Measurements from ENCODE around the gene CNPY3. TPM values are rescaled to one million over a fixed set of nuclear protein-coding genes. Genes with fewer than 3 reads are reported as not detected.
"Not testable (repeated sequence)": the region's sequence is repeated elsewhere in the genome, so short reads cannot be mapped to it uniquely, and the experiment has no call there.

Gene CNPY3
- total RNA-seq, 1 experiment from 2014 or later = 56.0 TPM

GRCh38 chr6:42885702-42886101, 43.6 kb upstream of the CNPY3 start:
- Histone ChIP-seq H2BK20ac (ENCODE audit: low read depth, low read length, poor library complexity, severe bottlenecking) (no peak overlapping the region), H2BK120ac (ENCODE audit: low read depth, low read length, poor library complexity, severe bottlenecking) (no peak overlapping the region), H2BK12ac (ENCODE audit: insufficient read length, low read depth, low read length) (no peak overlapping the region), H3K27ac (ENCODE audit: insufficient read length, low read depth, low read length) (no peak overlapping the region), H4K91ac (ENCODE audit: insufficient read length, low read depth, low read length) (no peak overlapping the region), H4K20me1 (ENCODE audit: control insufficient read depth, insufficient read depth, insufficient read length) (no peaks in the 10 kb centered on the region), H3K27me3 (ENCODE audit: insufficient read depth, low read length) (no peaks in the 10 kb centered on the region), H3K56ac (ENCODE audit: insufficient read length, low read depth, low read length) (no peak overlapping the region), H3K4me2 (ENCODE audit: insufficient read depth, insufficient read length, low read length) (no peak overlapping the region), H3K18ac (ENCODE audit: insufficient read length, low read depth, low read length) (no peak overlapping the region), H2BK15ac (ENCODE audit: low read depth, low read length) (no peak overlapping the region), H3K23me2 (ENCODE audit: insufficient read length, low read depth, low read length, poor library complexity, severe bottlenecking) (no peaks in the 10 kb centered on the region), H2BK5ac (ENCODE audit: insufficient read length, low read length) (no peak overlapping the region), H4K5ac (ENCODE audit: insufficient read length, low read depth, low read length) (no peak overlapping the region), H3K23ac (ENCODE audit: insufficient read length, low read depth, low read length) (no peak overlapping the region), H3K4me1 (ENCODE audit: insufficient read depth, low read length) (no peaks in the 10 kb centered on the region; the same call in 1 of the 2 replicates), H2AK5ac (ENCODE audit: insufficient read length, low read length) (no peak overlapping the region), H3K9me3 (ENCODE audit: control insufficient read depth, low read depth, low read length) (no peaks in the 10 kb centered on the region), H3T11ph (ENCODE audit: low read length) (no peak overlapping the region), H3K9ac (ENCODE audit: extremely low read depth, insufficient read length, low read length) (no peak overlapping the region), H3K4ac (ENCODE audit: low read depth, low read length) (no peak overlapping the region), H3K14ac (ENCODE audit: insufficient read depth, low read length) (no peak overlapping the region), H4K8ac (replicated peaks; ENCODE audit: insufficient read length, low read depth, low read length) (no peak overlapping the region), H3K79me1 (ENCODE audit: insufficient read depth, low read depth, low read length, poor library complexity, severe bottlenecking) (peaks cover 10% of the 10 kb centered on the region), H2AFZ (ENCODE audit: low read length) (no peak overlapping the region), H3K79me2 (ENCODE audit: insufficient read depth, low read length) (peaks cover 3% of the 10 kb centered on the region; the same call in 1 of the 2 replicates)
- Mint-ChIP-seq H3K4me3 (no peak overlapping the region), H3K36me3 (ENCODE audit: insufficient read depth in 1 of 3, low read depth in 3 of 3) (peaks cover 39 to 73% (median 53%) of the 10 kb centered on the region in 3 experiments; a peak in 6 of 7 replicates), H3K27me3 (ENCODE audit: low read depth) (no peaks in the 10 kb centered on the region; the same call in 1 of the 2 replicates), H3K4me1 (peaks cover 7 to 10% of the 10 kb centered on the region in 2 experiments; a peak in 3 of 4 replicates), H3K9me3 (no peaks in the 10 kb centered on the region), H3K27ac (no peak overlapping the region; a peak in 1 of 7 replicates)
- WGBS (ENCODE audit: extremely low coverage, insufficient read length, low lambda C conversion rate) = no CpG with 5 or more reads among the region's 4 CpGs
- DNase-seq = no peak
- TF ChIP-seq CTCF (conservative IDR thresholded peaks at IDR 0.05) = no peak

GRCh38 chr6:42888201-42888600, 41.1 kb upstream of the CNPY3 start:
- no CpG with 5 or more reads among the region's 4 CpGs for WGBS (ENCODE audit: extremely low coverage, insufficient read length, low lambda C conversion rate)
- H3K27me3 Mint-ChIP-seq (ENCODE audit: low read depth); H4K8ac ChIP-seq (replicated peaks; ENCODE audit: insufficient read length, low read depth, low read length); H3K23ac ChIP-seq (ENCODE audit: insufficient read length, low read depth, low read length); H3K56ac ChIP-seq (ENCODE audit: insufficient read length, low read depth, low read length); H3K4me3 Mint-ChIP-seq; H4K91ac ChIP-seq (ENCODE audit: insufficient read length, low read depth, low read length); DNase-seq; H4K5ac ChIP-seq (ENCODE audit: insufficient read length, low read depth, low read length); H4K20me1 ChIP-seq (ENCODE audit: control insufficient read depth, insufficient read depth, insufficient read length); H3K9me3 Mint-ChIP-seq; H2BK15ac ChIP-seq (ENCODE audit: low read depth, low read length); H3K23me2 ChIP-seq (ENCODE audit: insufficient read length, low read depth, low read length, poor library complexity, severe bottlenecking); H3K18ac ChIP-seq (ENCODE audit: insufficient read length, low read depth, low read length); H3K14ac ChIP-seq (ENCODE audit: insufficient read depth, low read length); H2AK5ac ChIP-seq (ENCODE audit: insufficient read length, low read length); H3K27me3 ChIP-seq (ENCODE audit: insufficient read depth, low read length); H2BK12ac ChIP-seq (ENCODE audit: insufficient read length, low read depth, low read length); H3K9ac ChIP-seq (ENCODE audit: extremely low read depth, insufficient read length, low read length); H3K79me2 ChIP-seq (ENCODE audit: insufficient read depth, low read length); H2BK5ac ChIP-seq (ENCODE audit: insufficient read length, low read length); H2BK120ac ChIP-seq (ENCODE audit: low read depth, low read length, poor library complexity, severe bottlenecking); H3K4me1 ChIP-seq (ENCODE audit: insufficient read depth, low read length); H2AFZ ChIP-seq (ENCODE audit: low read length); H3T11ph ChIP-seq (ENCODE audit: low read length); H3K4me2 ChIP-seq (ENCODE audit: insufficient read depth, insufficient read length, low read length); H3K27ac ChIP-seq (ENCODE audit: insufficient read length, low read depth, low read length); H3K79me1 ChIP-seq (ENCODE audit: insufficient read depth, low read depth, low read length, poor library complexity, severe bottlenecking); H2BK20ac ChIP-seq (ENCODE audit: low read depth, low read length, poor library complexity, severe bottlenecking); H3K9me3 ChIP-seq (ENCODE audit: control insufficient read depth, low read depth, low read length); H3K4ac ChIP-seq (ENCODE audit: low read depth, low read length): not testable (repeated sequence)
- H3K4me1 Mint-ChIP-seq = peaks cover 10 to 13% of the 10 kb centered on the region in 2 experiments
- H3K27ac Mint-ChIP-seq = peak overlapping the region in 1 of 3 experiments; percentile 74; a peak in 1 of 7 replicates
- H3K36me3 Mint-ChIP-seq (ENCODE audit: insufficient read depth in 1 of 3, low read depth in 3 of 3) = peaks cover 35 to 58% (median 45%) of the 10 kb centered on the region in 3 experiments; a peak in 6 of 7 replicates

Data from H9 (cell line).